Measurements from ENCODE around the gene PCSK6.
"Not testable (repeated sequence)": the region's sequence is repeated elsewhere in the genome, so short reads cannot be mapped to it uniquely, and the experiment has no call there.

PCSK6 gene

GRCh38 chr15:101396484-101397261 lies 92.8 kb downstream of the PCSK6 start:
- DNase-seq = no peak

GRCh38 chr15:101394654-101395053 lies 94.9 kb downstream of the PCSK6 start:
- DNase-seq = no peak

GRCh38 chr15:101394056-101394630 lies 95.4 kb downstream of the PCSK6 start:
- DNase-seq = no peak

- no peak for DNase-seq
These were observed 96.3 kb downstream of the PCSK6 start for GRCh38 chr15:101393172-101393571.

- DNase-seq = no peak
These were observed 97.4 kb downstream of the PCSK6 start for GRCh38 chr15:101391981-101392640.

- DNase-seq = no peak
These were observed 98.1 kb downstream of the PCSK6 start for GRCh38 chr15:101391431-101391830.

GRCh38 chr15:101390462-101390861 lies 99.0 kb downstream of the PCSK6 start:
- DNase-seq = no peak

GRCh38 chr15:101390060-101390459 lies 99.4 kb downstream of the PCSK6 start:
- no peak for DNase-seq

- DNase-seq = no peak
These were observed 100.1 kb downstream of the PCSK6 start for GRCh38 chr15:101389362-101389761.

GRCh38 chr15:101388046-101388445 lies 101.5 kb downstream of the PCSK6 start:
- no peak for DNase-seq

GRCh38 chr15:101387574-101387973 lies 101.9 kb downstream of the PCSK6 start:
- no peak for DNase-seq

GRCh38 chr15:101386967-101387366 lies 102.5 kb downstream of the PCSK6 start:
- DNase-seq = no peak

GRCh38 chr15:101386006-101386405 lies 103.5 kb downstream of the PCSK6 start:
- no peak for DNase-seq

GRCh38 chr15:101384276-101384675 lies 105.2 kb downstream of the PCSK6 start:
- DNase-seq = no peak

GRCh38 chr15:101382544-101382943 lies 107.0 kb downstream of the PCSK6 start:
- no peak for DNase-seq

GRCh38 chr15:101381671-101382212 lies 107.8 kb downstream of the PCSK6 start:
- no peak for DNase-seq

GRCh38 chr15:101380146-101380545 lies 109.4 kb downstream of the PCSK6 start:
- no peak for DNase-seq

- no peak for DNase-seq
These were observed 109.9 kb downstream of the PCSK6 start for GRCh38 chr15:101379647-101380046.

GRCh38 chr15:101378879-101379278 lies 110.6 kb downstream of the PCSK6 start:
- no peak for DNase-seq

- no peak for DNase-seq
These were observed 111.2 kb downstream of the PCSK6 start for GRCh38 chr15:101378171-101378755.

GRCh38 chr15:101376615-101377395 lies 112.7 kb downstream of the PCSK6 start:
- no peak for DNase-seq

GRCh38 chr15:101375006-101375405 lies 114.5 kb downstream of the PCSK6 start:
- not testable (repeated sequence) for DNase-seq

GRCh38 chr15:101374326-101374725 lies 115.2 kb downstream of the PCSK6 start:
- DNase-seq = no peak
